Measurements from ENCODE around the gene GNAI3.

GRCh38 chr1:109644670-109645069 lies 96.3 kb downstream of the GNAI3 start:
- TF ChIP-seq TAF1 (IDR thresholded peaks at IDR 0.05; ENCODE audit: low read depth): no peak
- TF ChIP-seq RAD21 (IDR thresholded peaks at IDR 0.05; ENCODE audit: low read depth): no peak
- TF ChIP-seq CEBPB (IDR thresholded peaks at IDR 0.05): no peak

Data from Ishikawa (cell line).